Lower leg skin (tissue), 4 donors: ENCODE measurements around the gene FOXP3. TPM values are rescaled to one million over a fixed set of nuclear protein-coding genes. Genes with fewer than 3 reads are reported as not detected.
"Not testable (repeated sequence)": the region's sequence is repeated elsewhere in the genome, so short reads cannot be mapped to it uniquely, and the experiment has no call there.

Experiments
- DNase-seq, 2 donors: peaks; one replicate each; pipeline ENCODE4 v3.0.0-alpha.2; 2019; ENCODE audit warnings: low spot score in 2 of 2
- H3K4me3 ChIP-seq: fragments of 200-600 bp; sonication (generic); 2 replicates; pipeline ENCODE4 v1.5.1; 2017; ENCODE audit warnings: mild to moderate bottlenecking, low read depth; ENCODE audit not compliant: poor library complexity, severe bottlenecking
- CTCF ChIP-seq, 3 donors: fragments of 450-650 bp; IDR thresholded peaks; one replicate each; pipeline ENCODE4 v1.5.1; 2016; ENCODE audit warnings: antibody characterized with exemption in 3 of 3, mild to moderate bottlenecking in 3 of 3, moderate library complexity in 2 of 3
- POLR2A ChIP-seq, 2 donors: fragments of 450-650 bp; IDR thresholded peaks; one replicate each; pipeline ENCODE4 v1.6.1; 2016 to 2017; ENCODE audit warnings: antibody characterized with exemption in 2 of 2, mild to moderate bottlenecking in 1 of 2, moderate library complexity in 1 of 2
- WGBS, 2 donors: methylation state at CpG; one replicate each; pipeline ENCODE4 v1.1.5; 2018; 5-methylcytosine and 5-hydroxymethylcytosine counted together
- intact Hi-C: fragments of 100-400 bp; cut with DNase I; formaldehyde crosslinking; loops from one replicate; pipeline ENCODE4 v1.15.0; 2023; ENCODE audit warnings: low total_unique reads
- total RNA-seq, 4 donors: library from RNA; depleted of rRNA; stranded (reverse); fragments of >200 nt; gene quantifications; one replicate each; pipeline ENCODE4 v1.1.0, GENCODE V29; 2016

FOXP3 gene
- 1 to 10 TPM in 2 of 4 donors, under 1 TPM in 2; 0.69 to 1.1 (median 0.92) TPM for total RNA-seq

DNA sequence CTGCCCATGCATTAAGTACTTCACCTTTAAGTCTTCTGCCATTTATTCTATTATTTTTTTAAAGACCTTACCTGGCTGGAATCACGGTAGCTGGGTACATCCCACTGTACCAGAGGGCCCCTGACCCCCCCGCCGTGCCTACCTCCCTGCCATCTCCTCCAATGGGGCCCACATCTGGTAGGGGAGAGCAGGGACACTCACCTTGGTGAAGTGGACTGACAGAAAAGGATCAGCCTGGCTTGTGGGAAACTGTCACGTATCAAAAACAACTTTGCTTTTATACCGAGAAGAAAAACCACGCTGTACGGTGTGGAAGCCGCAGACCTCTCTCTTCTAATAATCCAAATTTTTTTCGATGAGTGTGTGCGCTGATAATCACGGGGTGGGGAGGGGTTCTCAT is at the start of gene FOXP3:
Gene FOXP3 (minus strand): TSS at position 251 of the 400 bp plus-strand sequence. CDS start 6,205 bp downstream, outside the sequence.
- 82 to 96% methylated on average over 11 of the region's 11 CpGs for WGBS, 2 donors
- no peak within 1 kb of the TSS for H3K4me3 ChIP-seq
- intact Hi-C loops: no loop called here
- no peak for DNase-seq
- TF ChIP-seq CTCF (IDR thresholded peaks at IDR 0.05): no peak
- no peak for TF ChIP-seq POLR2A (IDR thresholded peaks at IDR 0.05)

GRCh38 chrX:49312176-49312575 is 47.7 kb upstream of the FOXP3 start:
- intact Hi-C loops: no loop called here
- 59 to 73% methylated on average over 2 of the region's 2 CpGs for WGBS, 2 donors
- TF ChIP-seq CTCF (IDR thresholded peaks at IDR 0.05) (no peak), POLR2A (IDR thresholded peaks at IDR 0.05) (no peak)
- H3K4me3 ChIP-seq: no peak overlapping the region
- no peak for DNase-seq

- intact Hi-C loops: no loop called here
- 67 to 74% methylated on average over 18 of the region's 18 CpGs for WGBS, 2 donors
- TF ChIP-seq CTCF (IDR thresholded peaks at IDR 0.05) (no peak), POLR2A (IDR thresholded peaks at IDR 0.05) (no peak)
- H3K4me3 ChIP-seq: no peak overlapping the region
- no peak for DNase-seq
These were observed 45.9 kb upstream of the FOXP3 start for GRCh38 chrX:49310371-49310770.

GRCh38 chrX:49309401-49309981 is 45.0 kb upstream of the FOXP3 start:
- TF ChIP-seq CTCF (IDR thresholded peaks at IDR 0.05): no peak
- TF ChIP-seq POLR2A (IDR thresholded peaks at IDR 0.05): no peak
- DNase-seq: no peak
- WGBS, 2 donors: 1 to 24% methylated on average over 8 of the region's 8 CpGs
- no peak overlapping the region for H3K4me3 ChIP-seq
- intact Hi-C loops: no loop called here

GRCh38 chrX:49308604-49309269 is 44.2 kb upstream of the FOXP3 start:
- H3K4me3 ChIP-seq: no peak overlapping the region
- WGBS, 2 donors: 33 to 57% methylated on average over 8 to 15 of the region's 15 CpGs
- TF ChIP-seq CTCF (IDR thresholded peaks at IDR 0.05) (no peak), POLR2A (IDR thresholded peaks at IDR 0.05) (no peak)
- DNase-seq: no peak
- intact Hi-C loops: no loop called here

- WGBS, 2 donors: 53 to 82% methylated on average over 2 of the region's 2 CpGs
- intact Hi-C loops, H3K4me3 ChIP-seq, DNase-seq: not testable (repeated sequence)
These were observed 43.3 kb upstream of the FOXP3 start for GRCh38 chrX:49307775-49308174.
